ENCODE data around the gene KLF5. TPM values are rescaled to one million over a fixed set of nuclear protein-coding genes. Genes with fewer than 3 reads are reported as not detected.

KLF5 gene
- total and polyA plus RNA-seq, 7 experiments from 2014 or later, result 1.7 to 13.3 (median 5.5) TPM

GRCh38 chr13:73109969-73110368, 51.2 kb downstream of the KLF5 start:
- Mint-ChIP-seq H3K27ac (peak overlapping the region in 1 of 9 donors; percentile 31), H3K9me3 (no peaks in the 10 kb centered on the region), H3K27me3 (peaks cover 0 to 5% (median 4%) of the 10 kb centered on the region in 5 donors), H3K36me3 (no peaks in the 10 kb centered on the region), H3K4me3 (no peak overlapping the region), H3K4me1 (no peaks in the 10 kb centered on the region)
- ATAC-seq (no peak), DNase-seq (no peak)
- H3K36me3 ChIP-seq (ENCODE audit: control insufficient read depth in 2 of 3, insufficient read depth in 3 of 3, low read length in 3 of 3), result no peaks in the 10 kb centered on the region
- no peaks in the 10 kb centered on the region for H3K9me3 ChIP-seq (ENCODE audit: control insufficient read depth in 2 of 3, low read length in 3 of 3)
- no peaks in the 10 kb centered on the region for H3K27me3 ChIP-seq (ENCODE audit: control insufficient read depth in 2 of 2, insufficient read depth in 2 of 2, low read length in 2 of 2)
- no peak overlapping the region for H3K27ac ChIP-seq (ENCODE audit: low read depth, low read length)
- no peaks in the 10 kb centered on the region for H3K4me1 ChIP-seq (ENCODE audit: control insufficient read depth in 2 of 2, insufficient read depth in 2 of 2, low read length in 2 of 2)
- no peak overlapping the region for H3K4me3 ChIP-seq (ENCODE audit: low read length)
- POLR2A ChIA-PET, result interaction anchor here (0.6 kb wide), 1 partner anchor 8 kb away, joined by 3 read pairs; no protein-coding TSS in a partner anchor
- CTCF ChIA-PET, result interaction anchor here (0.7 kb wide), 1 partner anchor 307 kb away, joined by 3 read pairs; no protein-coding TSS in a partner anchor
- intact Hi-C loops (cut with micrococcal nuclease), result loop anchor here in 1 of 2 donors (10.0 kb wide), 1 partner anchor 595 kb away; no protein-coding TSS in a partner anchor

DNA sequence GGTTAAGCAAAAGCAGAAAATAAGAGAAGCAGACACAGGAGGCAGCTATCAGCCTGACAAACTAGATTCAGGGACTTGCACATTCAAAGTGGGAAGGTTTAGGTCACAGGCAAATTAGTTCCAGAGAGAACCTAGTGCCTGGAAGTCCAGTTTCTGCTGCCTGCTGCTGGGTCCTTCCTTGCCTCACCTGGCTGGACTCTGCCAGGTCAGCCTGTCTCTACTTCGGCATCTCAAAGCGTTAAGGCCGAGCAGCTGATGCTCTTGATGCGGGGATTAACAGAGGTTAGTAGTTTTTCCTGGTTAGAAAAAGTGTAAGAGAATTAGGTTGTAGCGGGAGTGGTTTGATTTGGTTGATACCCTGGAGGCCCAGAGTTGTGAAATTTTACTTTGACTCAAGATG, 52.0 kb downstream of the KLF5 start:
- H3K27me3 ChIP-seq (ENCODE audit: control insufficient read depth in 2 of 2, insufficient read depth in 2 of 2, low read length in 2 of 2), result no peaks in the 10 kb centered on the region
- DNase-seq (no peak), ATAC-seq (no peak)
- Mint-ChIP-seq H3K9me3 (no peaks in the 10 kb centered on the region), H3K36me3 (no peaks in the 10 kb centered on the region), H3K4me1 (no peaks in the 10 kb centered on the region), H3K27ac (no peak overlapping the region), H3K4me3 (no peak overlapping the region), H3K27me3 (peaks cover 0 to 5% (median 4%) of the 10 kb centered on the region in 5 donors)
- intact Hi-C loops (cut with micrococcal nuclease), result loop anchor here in 1 of 2 donors (10.0 kb wide), 1 partner anchor 594 kb away; no protein-coding TSS in a partner anchor
- H3K9me3 ChIP-seq (ENCODE audit: control insufficient read depth in 2 of 3, low read length in 3 of 3), result no peaks in the 10 kb centered on the region
- H3K4me1 ChIP-seq (ENCODE audit: control insufficient read depth in 2 of 2, insufficient read depth in 2 of 2, low read length in 2 of 2), result no peaks in the 10 kb centered on the region
- POLR2A ChIA-PET, result no interaction called here
- H3K4me3 ChIP-seq (ENCODE audit: low read length), result no peak overlapping the region
- H3K27ac ChIP-seq (ENCODE audit: low read depth, low read length), result no peak overlapping the region
- H3K36me3 ChIP-seq (ENCODE audit: control insufficient read depth in 2 of 3, insufficient read depth in 3 of 3, low read length in 3 of 3), result no peaks in the 10 kb centered on the region
- CTCF ChIA-PET, result no interaction called here

GRCh38 chr13:73111331-73111730, 52.5 kb downstream of the KLF5 start:
- Histone ChIP-seq H3K27me3 (ENCODE audit: control insufficient read depth in 2 of 2, insufficient read depth in 2 of 2, low read length in 2 of 2) (no peaks in the 10 kb centered on the region), H3K4me3 (ENCODE audit: low read length) (no peak overlapping the region), H3K27ac (ENCODE audit: low read depth, low read length) (no peak overlapping the region), H3K36me3 (ENCODE audit: control insufficient read depth in 2 of 3, insufficient read depth in 3 of 3, low read length in 3 of 3) (no peaks in the 10 kb centered on the region), H3K4me1 (ENCODE audit: control insufficient read depth in 2 of 2, insufficient read depth in 2 of 2, low read length in 2 of 2) (no peaks in the 10 kb centered on the region), H3K9me3 (ENCODE audit: control insufficient read depth in 2 of 3, low read length in 3 of 3) (no peaks in the 10 kb centered on the region)
- Mint-ChIP-seq H3K36me3 (no peaks in the 10 kb centered on the region), H3K9me3 (no peaks in the 10 kb centered on the region), H3K4me1 (no peaks in the 10 kb centered on the region), H3K27me3 (peaks cover 0 to 5% (median 4%) of the 10 kb centered on the region in 5 donors), H3K4me3 (no peak overlapping the region), H3K27ac (no peak overlapping the region)
- DNase-seq, result no peak
- ATAC-seq, result no peak
- intact Hi-C loops (cut with micrococcal nuclease), result loop anchor here in 1 of 2 donors (10.0 kb wide), 1 partner anchor 593 kb away; no protein-coding TSS in a partner anchor
- POLR2A ChIA-PET, result no interaction called here
- CTCF ChIA-PET, result no interaction called here

GRCh38 chr13:73119612-73120011, 60.8 kb downstream of the KLF5 start:
- ATAC-seq, result no peak
- Histone ChIP-seq H3K27me3 (ENCODE audit: control insufficient read depth in 2 of 2, insufficient read depth in 2 of 2, low read length in 2 of 2) (no peaks in the 10 kb centered on the region), H3K4me3 (ENCODE audit: low read length) (no peak overlapping the region), H3K4me1 (ENCODE audit: control insufficient read depth in 2 of 2, insufficient read depth in 2 of 2, low read length in 2 of 2) (no peaks in the 10 kb centered on the region), H3K27ac (ENCODE audit: low read depth, low read length) (no peak overlapping the region), H3K9me3 (ENCODE audit: control insufficient read depth in 2 of 3, low read length in 3 of 3) (no peaks in the 10 kb centered on the region), H3K36me3 (ENCODE audit: control insufficient read depth in 2 of 3, insufficient read depth in 3 of 3, low read length in 3 of 3) (no peaks in the 10 kb centered on the region)
- H3K4me1 Mint-ChIP-seq, result no peaks in the 10 kb centered on the region
- intact Hi-C loops (cut with micrococcal nuclease), result loop anchor here in 1 of 2 donors (10.0 kb wide), 1 partner anchor 585 kb away; no protein-coding TSS in a partner anchor
- H3K36me3 Mint-ChIP-seq, result no peaks in the 10 kb centered on the region
- no peak overlapping the region for H3K27ac Mint-ChIP-seq
- DNase-seq, result no peak
- H3K4me3 Mint-ChIP-seq, result no peak overlapping the region
- no peaks in the 10 kb centered on the region for H3K9me3 Mint-ChIP-seq
- POLR2A ChIA-PET, result no interaction called here
- no peaks in the 10 kb centered on the region for H3K27me3 Mint-ChIP-seq
- CTCF ChIA-PET, result interaction anchor here (0.5 kb wide), 1 partner anchor 63 kb away, joined by 4 read pairs; no protein-coding TSS in a partner anchor

All from naive thymus-derived CD4-positive, alpha-beta T cell (primary cell).